GM03348 (cell line): ENCODE measurements around the gene TTC34.
"Not testable (repeated sequence)": the region's sequence is repeated elsewhere in the genome, so short reads cannot be mapped to it uniquely, and the experiment has no call there.

Experiments
- DNase-seq: peaks from one replicate; pipeline ENCODE4 v3.0.0; 2012; ENCODE audit warnings: low spot score

The TTC34 gene

DNA sequence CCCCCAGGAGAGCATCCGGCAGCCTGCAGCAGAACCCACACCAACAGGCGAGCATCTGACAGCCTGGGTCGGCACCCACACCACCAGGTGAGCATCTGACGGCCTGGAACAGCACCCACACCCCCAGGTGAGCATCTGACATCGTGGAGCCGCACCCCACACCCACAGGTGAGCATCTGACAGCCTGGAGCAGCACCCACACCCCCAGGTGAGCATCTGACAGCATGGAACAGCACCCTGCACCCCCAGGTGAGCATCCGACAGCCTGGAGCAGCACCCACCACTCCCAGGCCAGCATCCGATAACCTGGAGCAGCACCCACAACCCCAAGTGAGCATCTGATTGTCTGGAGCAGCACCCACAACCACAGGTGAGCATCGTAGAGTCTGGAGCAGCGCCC, 124.8 kb downstream of the TTC34 start:
- DNase-seq: not testable (repeated sequence)

DNA sequence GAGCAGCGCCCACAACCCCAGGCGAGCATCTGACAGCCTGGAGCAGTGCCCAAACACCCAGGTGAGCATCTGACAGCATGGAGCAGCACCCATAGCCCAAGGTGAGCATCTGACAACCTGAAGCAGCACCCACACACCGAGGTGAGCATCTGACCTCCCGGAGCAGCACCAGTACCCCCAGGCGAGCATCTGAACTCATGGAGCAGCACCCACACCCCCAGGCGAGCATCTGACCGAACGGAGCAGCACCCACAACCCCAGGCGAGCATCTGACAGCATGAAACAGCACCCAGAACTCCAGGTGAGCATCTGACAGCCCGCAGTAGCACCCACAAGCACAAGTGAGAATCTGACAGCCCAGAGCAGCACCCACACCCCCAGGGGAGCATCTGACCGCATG, 129.8 kb downstream of the TTC34 start:
- DNase-seq: not testable (repeated sequence)

- DNase-seq: not testable (repeated sequence)
Measured at GRCh38 chr1:2659806-2660205, 141.7 kb downstream of the TTC34 start.

GRCh38 chr1:2657909-2658308, 143.6 kb downstream of the TTC34 start:
- DNase-seq: not testable (repeated sequence)

DNA sequence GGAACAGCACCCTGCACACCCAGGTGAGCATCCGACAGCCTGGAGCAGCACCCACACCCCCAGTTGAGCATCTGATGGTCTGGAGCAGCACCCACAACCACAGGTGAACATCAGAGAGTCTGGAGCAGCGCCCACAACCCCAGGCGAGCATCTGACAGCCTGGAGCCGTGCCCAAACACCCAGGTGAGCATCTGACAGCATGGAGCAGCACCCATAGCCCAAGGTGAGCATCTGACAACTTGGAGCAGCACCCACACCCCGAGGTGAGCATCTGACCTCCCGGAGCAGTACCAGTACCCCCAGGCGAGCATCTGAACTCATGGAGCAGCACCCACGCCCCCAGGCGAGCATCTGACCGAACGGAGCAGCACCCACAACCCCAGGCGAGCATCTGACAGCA, 144.4 kb downstream of the TTC34 start:
- not testable (repeated sequence) for DNase-seq

DNA sequence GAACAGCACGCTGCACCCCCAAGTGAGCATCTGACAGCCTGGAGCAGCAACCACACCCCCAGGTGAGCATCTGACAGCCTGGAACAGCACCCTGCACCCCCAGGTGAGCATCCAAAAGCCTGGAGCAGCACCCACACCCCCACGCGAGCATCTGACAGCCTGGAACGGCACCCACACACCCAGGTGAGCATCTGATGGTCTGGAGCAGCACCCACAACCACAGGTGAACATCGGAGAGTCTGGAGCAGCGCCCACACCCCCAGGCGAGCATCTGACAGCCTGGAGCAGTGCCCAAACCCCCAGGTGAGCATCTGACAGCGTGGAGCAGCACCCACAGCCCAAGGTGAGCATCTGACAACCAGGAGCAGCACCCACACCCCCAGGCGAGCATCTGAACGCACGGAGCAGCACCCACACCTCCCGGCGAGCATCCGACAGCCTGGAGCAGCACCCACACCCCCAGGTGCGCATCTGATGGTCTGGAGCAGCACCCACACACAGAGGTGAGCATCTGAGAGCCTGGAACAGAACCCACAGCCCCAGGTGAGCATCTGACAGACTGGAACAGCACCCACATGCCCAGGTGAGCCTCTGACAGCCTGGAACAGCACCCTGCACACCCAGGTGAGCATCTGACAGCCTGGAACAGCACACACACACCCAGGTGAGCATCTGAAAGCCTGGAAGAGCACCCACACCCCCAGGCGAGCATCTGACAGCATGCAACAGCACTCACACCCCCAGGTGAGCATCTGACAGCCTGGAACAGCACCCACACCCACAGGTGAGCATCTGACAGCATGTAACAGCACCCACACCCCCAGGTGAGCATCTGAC, 145.7 kb downstream of the TTC34 start:
- DNase-seq: not testable (repeated sequence)

DNA sequence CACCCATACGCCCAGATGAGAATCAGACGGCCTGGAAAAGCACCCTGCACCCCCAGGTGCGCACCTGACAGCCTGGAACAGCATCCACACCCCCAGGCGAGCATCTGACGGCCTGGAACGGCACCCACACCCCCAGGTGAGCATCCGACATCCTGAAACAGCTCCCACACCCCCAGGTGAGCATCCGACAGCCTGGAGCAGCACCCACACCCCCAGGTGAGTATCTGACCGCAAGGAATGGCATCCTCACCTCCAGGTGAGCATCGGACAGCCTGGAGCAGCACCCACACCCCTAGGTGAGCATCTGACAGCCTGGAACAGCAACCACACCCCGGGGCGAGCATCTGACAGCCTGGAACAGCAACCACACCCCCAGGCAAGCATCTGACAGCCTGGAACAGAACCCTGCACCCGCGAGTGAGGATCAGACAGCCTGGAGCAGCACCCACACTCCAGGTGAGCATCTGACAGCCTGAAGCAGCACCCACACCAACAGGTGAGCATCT, 147.0 kb downstream of the TTC34 start:
- peak; percentile 23 for DNase-seq

DNA sequence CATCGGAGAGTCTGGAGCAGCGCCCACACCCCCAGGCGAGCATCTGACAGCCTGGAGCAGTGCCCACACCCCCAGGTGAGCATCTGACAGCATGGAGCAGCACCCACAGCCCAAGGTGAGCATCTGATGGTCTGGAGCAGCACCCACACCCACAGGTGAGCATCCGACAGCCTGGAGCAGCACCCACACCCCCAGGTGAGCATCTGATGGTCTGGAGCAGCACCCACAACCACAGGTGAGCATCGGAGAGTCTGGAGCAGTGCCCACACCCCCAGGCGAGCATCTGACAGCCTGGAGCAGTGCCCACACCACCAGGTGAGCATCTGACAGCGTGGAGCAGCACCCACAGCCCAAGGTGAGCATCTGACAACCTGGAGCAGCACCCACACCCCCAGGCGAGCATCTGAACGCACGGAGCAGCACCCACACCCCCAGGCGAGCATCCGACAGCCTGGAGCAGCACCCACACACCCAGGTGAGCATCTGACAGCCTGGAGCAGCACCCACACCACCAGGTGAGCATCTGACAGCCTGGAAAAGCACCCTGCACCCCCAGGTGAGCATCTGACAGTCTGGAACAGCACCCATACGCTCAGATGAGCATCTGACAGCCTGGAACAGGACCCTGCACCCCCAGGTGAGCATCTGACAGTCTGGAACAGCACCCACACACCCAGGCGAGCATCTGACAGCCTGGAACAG, 147.6 kb downstream of the TTC34 start:
- DNase-seq: not testable (repeated sequence)

GRCh38 chr1:2652926-2653571, 148.4 kb downstream of the TTC34 start:
- not testable (repeated sequence) for DNase-seq

DNA sequence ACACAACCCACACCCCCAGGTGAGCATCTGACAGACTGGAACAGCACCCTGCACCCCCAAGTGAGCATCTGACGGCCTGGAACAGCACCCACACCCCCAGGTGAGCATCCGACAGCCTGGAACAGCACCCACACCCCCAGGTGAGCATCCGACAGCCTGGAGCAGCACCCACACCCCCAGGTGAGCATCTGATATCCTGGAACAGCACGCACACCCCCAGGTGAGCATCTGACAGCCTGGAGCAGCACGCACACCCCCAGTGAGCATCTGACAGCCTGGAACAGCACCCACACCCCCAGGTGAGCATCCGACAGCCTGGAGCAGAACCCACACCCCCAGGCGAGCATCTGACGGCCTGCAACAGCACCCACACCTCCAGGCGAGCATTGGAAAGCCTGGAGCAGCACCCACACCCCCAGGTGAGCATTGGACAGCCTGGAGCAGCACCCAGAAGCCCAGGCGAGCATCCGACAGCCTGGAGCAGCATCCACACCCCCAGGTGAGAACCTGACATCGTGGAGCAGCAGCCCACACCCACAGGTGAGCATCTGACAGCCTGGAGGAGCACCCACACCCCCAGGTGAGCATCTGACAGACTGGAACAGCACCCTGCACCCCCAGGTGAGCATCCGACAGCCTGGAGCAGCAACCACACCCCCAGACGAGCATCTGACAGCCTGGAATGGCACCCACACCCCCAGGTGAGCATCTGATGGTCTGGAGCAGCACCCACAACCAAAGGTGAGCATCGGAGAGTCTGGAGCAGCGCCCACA, 149.2 kb downstream of the TTC34 start:
- not testable (repeated sequence) for DNase-seq

DNA sequence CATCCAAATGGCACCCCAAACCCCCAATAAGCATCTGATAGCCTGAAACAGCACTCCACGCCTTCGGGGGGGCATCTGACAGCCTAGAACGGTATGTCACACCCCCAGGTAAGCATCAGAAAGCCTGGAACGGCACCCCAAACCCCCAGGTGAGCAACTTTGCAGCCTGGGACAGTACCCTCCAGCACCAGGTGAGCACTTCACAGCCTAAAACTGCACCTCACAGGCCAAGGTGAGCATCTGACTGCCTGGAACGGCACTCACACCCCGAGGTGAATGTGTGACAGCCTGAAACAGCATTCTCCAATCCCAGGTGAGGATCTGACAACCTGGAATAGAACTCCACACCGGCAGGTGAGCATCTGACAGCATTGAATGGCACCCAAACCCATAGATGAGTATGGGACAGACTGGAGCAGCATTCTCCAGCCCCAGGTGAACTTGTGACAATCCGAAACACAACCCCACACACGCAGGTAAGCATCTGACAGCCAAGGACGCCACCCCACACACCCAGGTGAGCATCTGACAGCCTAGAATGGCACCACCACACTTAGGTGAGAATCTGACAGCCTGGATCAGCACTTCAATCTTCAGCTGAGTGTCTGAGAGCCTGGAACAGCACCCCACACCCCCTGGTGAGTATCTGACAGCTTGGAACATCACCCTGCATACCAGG, 150.4 kb downstream of the TTC34 start:
- no peak for DNase-seq

DNA sequence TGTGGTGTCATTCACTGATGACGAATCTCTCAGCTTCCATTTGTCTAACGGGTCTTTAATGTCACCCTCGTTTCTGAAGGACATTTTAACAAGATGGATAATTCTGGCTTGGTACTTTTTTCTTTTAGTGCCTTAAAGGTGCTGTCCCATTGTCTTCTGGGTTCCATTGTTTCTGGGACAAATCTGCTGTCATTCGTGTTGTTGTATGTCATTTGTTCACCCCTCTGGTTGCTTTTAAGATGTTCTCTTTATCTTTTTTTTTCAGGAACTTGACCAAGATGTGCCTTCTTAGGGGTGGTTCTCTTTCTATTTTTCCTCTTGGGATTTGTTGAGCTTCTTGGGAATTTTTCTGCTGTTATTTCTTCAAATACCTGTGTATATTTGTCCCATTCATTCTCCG, 154.7 kb downstream of the TTC34 start:
- no peak for DNase-seq

- DNase-seq: no peak
Measured at GRCh38 chr1:2645776-2646175, 155.7 kb downstream of the TTC34 start.

GRCh38 chr1:2645143-2645542, 156.3 kb downstream of the TTC34 start:
- DNase-seq: no peak

- DNase-seq: peak; percentile 4
Measured at GRCh38 chr1:2644591-2645101, 156.8 kb downstream of the TTC34 start.

DNA sequence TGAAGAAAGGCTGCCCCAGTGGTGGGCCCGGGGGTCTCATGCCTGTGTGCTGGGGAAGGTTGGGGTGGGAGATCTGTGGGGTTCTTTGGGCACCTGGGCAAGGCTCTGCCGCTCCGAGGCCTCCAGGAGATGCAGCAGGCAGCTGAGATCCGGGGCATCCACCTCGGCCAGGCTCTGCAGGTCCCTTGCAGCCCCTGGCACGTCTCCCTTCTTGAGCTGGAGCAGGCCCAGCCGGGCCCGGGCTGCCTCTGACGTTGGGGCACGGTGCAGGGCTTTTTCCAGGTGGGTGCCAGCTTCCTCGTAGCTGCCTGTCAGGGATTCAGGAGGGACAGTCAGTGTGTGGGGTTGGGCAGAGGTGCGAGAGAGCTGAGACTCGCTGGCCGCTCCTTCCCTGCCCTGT, 157.3 kb downstream of the TTC34 start:
- DNase-seq: peak; percentile 7

GRCh38 chr1:2643414-2644077, 157.9 kb downstream of the TTC34 start:
- DNase-seq: no peak

DNA sequence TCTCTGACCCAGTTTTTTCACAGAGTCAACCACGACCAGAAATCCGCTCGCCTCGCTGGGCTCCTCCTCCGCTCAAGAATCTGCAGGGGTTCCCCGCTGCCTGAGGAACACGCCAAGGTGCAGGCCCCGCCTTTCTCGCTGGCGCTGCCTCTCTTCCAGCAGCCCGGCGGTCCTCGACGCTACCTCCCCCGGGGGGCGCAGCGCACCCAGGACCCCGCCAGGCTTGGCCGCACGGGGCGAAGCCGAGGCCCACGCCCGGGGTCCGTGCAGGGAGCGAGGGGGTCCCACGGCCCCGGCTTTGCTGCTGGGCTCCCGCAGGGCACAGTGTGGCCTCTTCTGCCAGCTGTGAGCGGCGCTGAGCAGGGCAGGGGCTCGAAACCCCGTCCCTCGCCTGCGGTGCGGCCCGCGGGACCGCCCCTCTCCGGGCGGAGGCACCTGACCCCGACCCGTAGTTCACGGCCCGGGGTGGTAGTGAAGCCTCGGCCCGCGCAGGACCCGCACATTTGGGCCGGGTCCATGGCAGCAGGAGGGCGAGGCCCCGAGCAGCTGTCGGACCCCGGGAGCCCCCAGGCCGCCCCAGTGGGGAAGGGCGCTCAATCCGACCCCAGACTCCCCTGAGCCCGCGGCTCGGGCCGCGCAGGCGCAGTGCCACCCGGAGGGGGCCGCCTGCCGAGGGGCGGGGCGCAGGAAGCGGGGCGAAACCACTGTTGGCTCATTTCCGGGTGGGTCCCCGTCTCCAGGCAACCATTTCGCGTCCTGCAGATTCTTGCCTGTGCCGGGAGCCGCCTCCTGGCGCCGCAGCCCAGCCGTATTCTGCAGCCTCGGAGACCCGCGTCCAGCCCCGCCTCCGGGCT, 158.7 kb downstream of the TTC34 start:
- peak; percentile 100 for DNase-seq

DNA sequence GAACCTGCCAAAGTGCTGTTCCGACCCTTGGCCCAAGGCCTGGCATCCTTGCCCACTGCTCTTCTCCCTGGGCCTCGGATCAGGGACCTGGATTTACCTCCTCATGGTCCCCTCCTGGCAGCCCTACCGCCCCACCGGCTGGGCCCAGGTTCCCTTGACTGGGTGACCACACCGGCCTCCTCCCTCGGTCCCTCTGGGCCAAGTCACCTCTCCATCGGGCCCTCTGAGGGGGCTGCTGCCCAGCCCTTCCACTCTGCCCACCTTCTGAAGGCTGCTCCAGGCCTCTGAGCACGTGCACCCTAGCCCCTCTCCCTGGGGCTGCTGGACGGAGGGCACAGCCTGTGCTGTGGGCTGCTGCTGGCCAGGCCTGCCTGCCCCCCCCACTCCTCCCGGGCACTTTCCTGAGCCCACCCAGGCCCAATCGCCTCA, 159.3 kb downstream of the TTC34 start:
- DNase-seq: no peak
